KMS-11 (cell line): ENCODE measurements around the gene TAF6.
A peak's percentile ranks its signal among the peaks of the same experiment; 100 is the strongest.

ENCODE experiments used
- H2AFZ ChIP-seq: fragments of 200-600 bp; sonication (generic); 2 replicates; pipeline ENCODE4 v1.6.1; 2016; ENCODE audit warnings: antibody characterized with exemption, mixed run types, low read depth
- H3K27ac ChIP-seq: fragments of 200-600 bp; sonication (generic); 2 replicates; pipeline ENCODE4 v1.6.1; 2016; ENCODE audit warnings: mild to moderate bottlenecking, mixed run types
- H3K27me3 ChIP-seq: fragments of 200-600 bp; sonication (generic); 2 replicates; pipeline ENCODE4 v1.6.1; 2017; ENCODE audit warnings: mild to moderate bottlenecking, low read depth, mixed run types, moderate library complexity; ENCODE audit not compliant: insufficient read depth
- H3K36me3 ChIP-seq: fragments of 200-600 bp; sonication (generic); 2 replicates; pipeline ENCODE4 v1.6.1; 2017; ENCODE audit warnings: mild to moderate bottlenecking, mixed run types; ENCODE audit not compliant: insufficient read depth
- H3K4me1 ChIP-seq: fragments of 200-600 bp; sonication (generic); 2 replicates; pipeline ENCODE4 v1.6.1; 2016; ENCODE audit warnings: mild to moderate bottlenecking, low read depth, mixed run types; ENCODE audit not compliant: poor library complexity, severe bottlenecking
- H3K4me2 ChIP-seq: fragments of 200-600 bp; sonication (generic); 2 replicates; pipeline ENCODE4 v1.7.0; 2016; ENCODE audit warnings: mild to moderate bottlenecking, mixed run types
- H3K4me3 ChIP-seq: fragments of 200-600 bp; sonication (generic); IDR thresholded peaks from 2 replicates; pipeline ENCODE4 v1.6.1; 2017; ENCODE audit warnings: low read depth, low read length, mixed read lengths; ENCODE audit not compliant: insufficient read depth
- H3K79me2 ChIP-seq: fragments of 200-600 bp; sonication (generic); 2 replicates; pipeline ENCODE4 v1.6.1; 2016; ENCODE audit warnings: low read depth, mixed run types; ENCODE audit not compliant: insufficient read depth
- H3K9ac ChIP-seq: fragments of 200-600 bp; sonication (generic); 2 replicates; pipeline ENCODE4 v1.6.1; 2016; ENCODE audit warnings: mild to moderate bottlenecking, mixed run types
- H4K20me1 ChIP-seq: fragments of 200-600 bp; sonication (generic); 2 replicates; pipeline ENCODE4 v1.6.1; 2016; ENCODE audit warnings: mild to moderate bottlenecking, mixed run types; ENCODE audit not compliant: insufficient read depth
- CTCF ChIP-seq: fragments of 200-600 bp; sonication (generic); conservative IDR thresholded peaks from 2 replicates; pipeline ENCODE4 v1.6.1; 2017; ENCODE audit warnings: low read depth, mild to moderate bottlenecking, antibody characterized with exemption, low read length, moderate library complexity, mixed read lengths

Gene TAF6

GRCh38 chr7:100163871-100164270 lies 44.7 kb upstream of the TAF6 start:
- Histone ChIP-seq H3K36me3 (no peaks in the 10 kb centered on the region), H2AFZ (no peak overlapping the region), H3K79me2 (no peaks in the 10 kb centered on the region), H3K4me1 (peaks cover 10% of the 10 kb centered on the region), H3K4me3 (no peak overlapping the region), H4K20me1 (no peaks in the 10 kb centered on the region), H3K27ac (no peak overlapping the region), H3K4me2 (no peak overlapping the region), H3K27me3 (peaks cover 83% of the 10 kb centered on the region), H3K9ac (no peak overlapping the region)
- no peak for TF ChIP-seq CTCF

GRCh38 chr7:100163006-100163531 lies 43.9 kb upstream of the TAF6 start:
- TF ChIP-seq CTCF, result no peak
- Histone ChIP-seq H3K4me2 (no peak overlapping the region), H3K4me3 (no peak overlapping the region), H3K27me3 (peaks cover 75% of the 10 kb centered on the region), H4K20me1 (no peaks in the 10 kb centered on the region), H3K79me2 (no peaks in the 10 kb centered on the region; the same call in 1 of the 2 replicates), H3K36me3 (no peaks in the 10 kb centered on the region), H3K27ac (no peak overlapping the region), H2AFZ (no peak overlapping the region), H3K9ac (no peak overlapping the region), H3K4me1 (peaks cover 5% of the 10 kb centered on the region)

- H3K4me1 ChIP-seq, result peaks cover 17% of the 10 kb centered on the region
- H3K9ac ChIP-seq, result no peak overlapping the region
- H4K20me1 ChIP-seq, result no peaks in the 10 kb centered on the region
- H3K4me3 ChIP-seq, result no peak overlapping the region
- no peaks in the 10 kb centered on the region; the same call in 1 of the 2 replicates for H3K36me3 ChIP-seq
- no peak overlapping the region for H3K4me2 ChIP-seq
- H2AFZ ChIP-seq, result no peak overlapping the region
- TF ChIP-seq CTCF, result no peak
- peaks cover 46% of the 10 kb centered on the region for H3K27me3 ChIP-seq
- H3K79me2 ChIP-seq, result no peaks in the 10 kb centered on the region; the same call in 1 of the 2 replicates
- no peak overlapping the region for H3K27ac ChIP-seq
These were observed 40.9 kb upstream of the TAF6 start for GRCh38 chr7:100160067-100160466.

GRCh38 chr7:100159099-100159623 lies 40.0 kb upstream of the TAF6 start:
- no peaks in the 10 kb centered on the region for H4K20me1 ChIP-seq
- no peak overlapping the region for H3K4me3 ChIP-seq
- peaks cover 17% of the 10 kb centered on the region for H3K4me1 ChIP-seq
- H3K79me2 ChIP-seq, result no peaks in the 10 kb centered on the region; the same call in 1 of the 2 replicates
- H3K27me3 ChIP-seq, result peaks cover 38% of the 10 kb centered on the region
- no peaks in the 10 kb centered on the region; the same call in 1 of the 2 replicates for H3K36me3 ChIP-seq
- H3K9ac ChIP-seq, result peak overlapping the region; percentile 41; the same call in 1 of the 2 replicates
- no peak overlapping the region for H3K27ac ChIP-seq
- peak overlapping the region; percentile 90 for H3K4me2 ChIP-seq
- H2AFZ ChIP-seq, result peak overlapping the region; percentile 91
- no peak for TF ChIP-seq CTCF
